Kidney (tissue), 14 donors: Measurements from ENCODE around the gene NTRK3. TPM values are rescaled to one million over a fixed set of nuclear protein-coding genes. Genes with fewer than 3 reads are reported as not detected.

ENCODE experiments used
- DNase-seq, 5 donors: peaks; one replicate each; pipeline ENCODE4 v3.0.0-alpha.2; 2013 to 2020
- FAIRE-seq: peaks from 2 replicates; lab custom pipeline; 2012; peaks lifted over from hg19 to GRCh38; lab: Jason Lieb, UNC
- H3K27ac ChIP-seq, 2 donors: one replicate each; pipeline ENCODE4 v1.7.0; 2013; ENCODE audit warnings: low read depth in 2 of 2, low read length in 2 of 2, inconsistent platforms in 1 of 2
- H3K27me3 ChIP-seq: one replicate; pipeline ENCODE4 v1.7.1; 2013; ENCODE audit warnings: low read length, inconsistent platforms; ENCODE audit not compliant: control insufficient read depth, insufficient read depth
- H3K36me3 ChIP-seq, 3 donors: one replicate each; pipeline versions ENCODE4 v1.7.0 to v1.7.1; 2013; ENCODE audit warnings: low read length in 3 of 3, control low read depth in 1 of 3, inconsistent platforms in 1 of 3; ENCODE audit not compliant: insufficient read depth in 3 of 3, control insufficient read depth in 2 of 3
- H3K4me1 ChIP-seq, 3 donors: one replicate each; pipeline versions ENCODE4 v1.7.0 to v1.7.1; 2013; ENCODE audit warnings: low read length in 3 of 3, inconsistent platforms in 1 of 3, low read depth in 1 of 3; ENCODE audit not compliant: control insufficient read depth in 2 of 3, insufficient read depth in 2 of 3
- H3K4me3 ChIP-seq, 3 donors: one replicate each; pipeline versions ENCODE4 v1.7.0 to v1.8.1; 2013; ENCODE audit warnings: low read length in 3 of 3, control low read depth in 1 of 3, inconsistent platforms in 1 of 3
- H3K9ac ChIP-seq, 3 donors: one replicate each; pipeline versions ENCODE4 v1.7.0 to v1.7.1; 2013; ENCODE audit warnings: low read length in 3 of 3, control low read depth in 1 of 3, inconsistent platforms in 1 of 3
- H3K9me3 ChIP-seq, 3 donors: one replicate each; pipeline versions ENCODE4 v1.7.0 to v1.7.1; 2013; ENCODE audit warnings: low read length in 3 of 3, control low read depth in 1 of 3, inconsistent platforms in 1 of 3; ENCODE audit not compliant: control insufficient read depth in 2 of 3, insufficient read depth in 1 of 3
- intact Hi-C: fragments of 100-400 bp; cut with DNase I; formaldehyde crosslinking; loops from one replicate; pipeline ENCODE4 v1.11.1; 2022
- polyA plus RNA-seq: library from polyadenylated mRNA; stranded (reverse); fragments of 350-450 nt; fragmentation: Illumina TruSeq; extraction: RNeasy Lipid Tissue Mini Kit (QIAGEN cat#74804); gene quantifications from one replicate; pipeline ENCODE4 v1.2.3, GENCODE V29; 2014; ENCODE audit warnings: low read depth, low replicate concordance; ENCODE audit not compliant: insufficient read depth
- total RNA-seq: library from RNA; stranded (reverse); fragmentation: NEBNext Ultra II Directional; extraction: Animal tissue kit (Norgen Biotek cat#: 25700); gene quantifications from one replicate; pipeline ENCODE4 v1.2.1, GENCODE V29; 2021
- TF ChIP-seq, protein P1 (sequence below): IDR thresholded peaks from 3 replicates; pipeline ENCODE4 v1.5.1; 2012; ENCODE audit warnings: mild to moderate bottlenecking, moderate library complexity, borderline replicate concordance; ENCODE audit not compliant: insufficient read depth; ENCODE audit errors: extremely low read depth
- donor health status: control.
- donor health status: control.
- donor health status: control.
- donor health status: control.
- donor health status: control.
- donor health status: DM: yes; HTN: yes; CAD: no.
- donor health status: Normal renal cell carcinoma (clear cell type).

Gene NTRK3
- total and polyA plus RNA-seq, 2 donors from 2014 or later: 8.9 to 25.5 TPM

DNA sequence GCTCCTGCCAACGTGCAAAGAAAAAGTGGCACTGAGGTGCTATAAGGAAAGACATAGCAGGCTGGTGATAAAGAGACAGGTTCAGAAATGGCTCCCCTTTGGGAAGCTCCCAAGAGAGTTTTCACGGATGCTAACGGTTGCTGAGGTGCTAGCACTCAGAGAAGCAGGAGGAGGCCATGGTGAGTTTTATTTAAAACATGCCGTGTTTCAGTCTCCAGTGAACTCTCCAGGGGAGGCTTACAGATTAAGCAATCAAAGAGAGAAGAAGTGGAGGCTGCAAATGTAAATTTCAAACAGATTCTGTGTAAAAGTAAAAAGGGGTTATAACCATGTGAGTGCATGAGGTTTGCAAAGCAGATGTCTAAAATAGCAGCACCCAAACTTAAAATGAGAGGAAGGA, 346.2 kb downstream of the NTRK3 start:
- FAIRE-seq (no peak), DNase-seq (no peak)
- intact Hi-C loops: no loop called here
- Histone ChIP-seq H3K27me3 (no peaks in the 10 kb centered on the region), H3K27ac (no peak overlapping the region), H3K4me3 (no peak overlapping the region), H3K4me1 (no peaks in the 10 kb centered on the region), H3K36me3 (no peaks in the 10 kb centered on the region), H3K9me3 (no peaks in the 10 kb centered on the region), H3K9ac (no peak overlapping the region)
- TF ChIP-seq, protein P1, sequence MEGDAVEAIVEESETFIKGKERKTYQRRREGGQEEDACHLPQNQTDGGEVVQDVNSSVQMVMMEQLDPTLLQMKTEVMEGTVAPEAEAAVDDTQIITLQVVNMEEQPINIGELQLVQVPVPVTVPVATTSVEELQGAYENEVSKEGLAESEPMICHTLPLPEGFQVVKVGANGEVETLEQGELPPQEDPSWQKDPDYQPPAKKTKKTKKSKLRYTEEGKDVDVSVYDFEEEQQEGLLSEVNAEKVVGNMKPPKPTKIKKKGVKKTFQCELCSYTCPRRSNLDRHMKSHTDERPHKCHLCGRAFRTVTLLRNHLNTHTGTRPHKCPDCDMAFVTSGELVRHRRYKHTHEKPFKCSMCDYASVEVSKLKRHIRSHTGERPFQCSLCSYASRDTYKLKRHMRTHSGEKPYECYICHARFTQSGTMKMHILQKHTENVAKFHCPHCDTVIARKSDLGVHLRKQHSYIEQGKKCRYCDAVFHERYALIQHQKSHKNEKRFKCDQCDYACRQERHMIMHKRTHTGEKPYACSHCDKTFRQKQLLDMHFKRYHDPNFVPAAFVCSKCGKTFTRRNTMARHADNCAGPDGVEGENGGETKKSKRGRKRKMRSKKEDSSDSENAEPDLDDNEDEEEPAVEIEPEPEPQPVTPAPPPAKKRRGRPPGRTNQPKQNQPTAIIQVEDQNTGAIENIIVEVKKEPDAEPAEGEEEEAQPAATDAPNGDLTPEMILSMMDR: no peak

DNA sequence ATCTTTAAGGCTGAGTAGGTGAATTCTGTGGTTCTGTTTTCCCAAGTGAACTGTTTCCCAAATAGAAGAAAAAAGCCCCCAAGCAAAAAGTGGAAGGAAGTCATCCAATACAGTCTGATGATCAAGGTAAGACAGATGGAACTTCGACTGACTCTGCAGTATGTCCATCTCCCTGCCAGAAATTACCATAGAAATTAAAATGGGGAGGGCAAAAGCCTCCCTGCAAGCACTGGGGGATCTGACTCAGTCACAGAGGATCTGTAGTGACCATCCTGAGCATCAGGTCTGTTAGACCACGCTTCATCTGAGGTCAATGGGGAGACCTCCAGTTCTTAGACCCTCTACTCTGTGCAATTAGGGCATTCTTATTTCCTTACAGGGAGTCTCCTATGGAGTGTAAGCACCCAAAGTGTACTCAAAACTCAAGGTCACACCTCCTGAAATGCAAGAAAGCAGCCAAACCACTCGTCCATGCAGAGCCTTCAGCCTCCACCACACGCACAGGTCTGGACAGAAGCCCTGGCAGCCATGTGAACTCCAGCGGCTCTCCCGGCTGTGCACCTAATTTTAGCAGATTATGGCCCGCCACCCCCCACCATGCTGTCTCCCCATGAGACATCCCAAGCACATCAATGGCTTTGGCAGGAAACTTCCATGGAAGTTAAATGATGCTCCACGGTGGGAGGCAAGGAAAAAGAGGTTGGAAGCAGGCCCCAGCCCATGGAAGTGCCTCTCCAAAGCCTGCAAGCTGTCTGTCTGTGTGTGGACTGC, 348.7 kb downstream of the NTRK3 start:
- DNase-seq (no peak), FAIRE-seq (no peak)
- Histone ChIP-seq H3K4me1 (no peaks in the 10 kb centered on the region), H3K9ac (no peak overlapping the region), H3K9me3 (no peaks in the 10 kb centered on the region), H3K27me3 (no peaks in the 10 kb centered on the region), H3K4me3 (no peak overlapping the region), H3K27ac (no peak overlapping the region), H3K36me3 (no peaks in the 10 kb centered on the region)
- intact Hi-C loops: no loop called here
- TF ChIP-seq, protein P1: no peak

DNA sequence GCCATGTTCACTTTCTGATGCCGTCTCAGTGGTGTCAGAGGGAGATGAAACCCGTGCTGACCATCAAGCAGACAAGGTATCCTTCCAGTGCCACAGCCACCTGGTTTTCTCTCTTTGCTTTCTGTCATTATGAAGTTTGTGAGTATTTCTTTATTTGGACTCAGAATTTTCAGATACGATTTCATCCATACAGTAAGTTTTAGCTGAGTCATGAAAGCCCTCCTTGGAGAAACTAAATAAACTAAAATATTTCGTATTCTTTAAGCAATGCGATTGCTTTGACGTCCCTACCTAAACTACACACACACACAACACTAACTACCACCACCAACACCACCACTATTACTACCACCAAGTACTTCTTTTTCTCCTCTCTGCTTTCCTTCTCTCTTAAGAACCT, 350.1 kb downstream of the NTRK3 start:
- FAIRE-seq (no peak), DNase-seq (no peak)
- intact Hi-C loops: no loop called here
- no peaks in the 10 kb centered on the region for H3K9me3 ChIP-seq
- H3K4me1 ChIP-seq: no peaks in the 10 kb centered on the region
- no peaks in the 10 kb centered on the region for H3K36me3 ChIP-seq
- no peak overlapping the region for H3K9ac ChIP-seq
- H3K27me3 ChIP-seq: no peaks in the 10 kb centered on the region
- H3K4me3 ChIP-seq: no peak overlapping the region
- TF ChIP-seq, protein P1: no peak
- no peak overlapping the region for H3K27ac ChIP-seq
